ENCODE results near the gene PPARG. TPM values are rescaled to one million over a fixed set of nuclear protein-coding genes. Genes with fewer than 3 reads are reported as not detected.
A peak's percentile ranks its signal among the peaks of the same experiment; 100 is the strongest.

Gene PPARG
- total and polyA plus RNA-seq, 4 donors: 5.2 to 15.7 (median 7.0) TPM

DNA sequence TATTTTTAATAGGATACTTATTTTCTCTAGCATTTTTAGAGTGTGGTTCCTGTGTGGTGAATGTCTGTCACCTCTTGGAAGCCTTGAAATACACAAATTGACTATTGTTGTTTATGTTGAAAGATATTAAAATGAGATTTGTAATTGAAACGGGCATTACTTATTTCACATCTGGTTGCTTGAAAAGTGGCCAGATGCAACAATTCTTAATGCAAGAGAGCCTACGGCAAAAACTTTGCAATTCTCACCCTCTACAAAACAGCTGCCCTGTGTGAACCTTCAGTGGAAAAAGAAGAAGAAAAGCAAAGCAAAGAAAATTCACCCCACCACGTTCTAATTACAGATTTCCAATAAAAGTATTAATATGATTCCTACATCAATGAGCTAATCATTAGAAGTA is 46.6 kb downstream of the PPARG start:
- Histone ChIP-seq H3K4me1 (ENCODE audit: control insufficient read depth in 4 of 4, insufficient read depth in 4 of 4, low read length in 3 of 4) (peaks cover 3 to 16% (median 10%) of the 10 kb centered on the region in 4 donors), H3K9me3 (ENCODE audit: control insufficient read depth in 4 of 4, low read length in 3 of 4) (no peaks in the 10 kb centered on the region), H3K4me3 (ENCODE audit: low read depth in 1 of 3, low read length in 3 of 3) (no peak overlapping the region), H3K27me3 (ENCODE audit: control insufficient read depth in 4 of 4, insufficient read depth in 4 of 4, low read length in 3 of 4) (no peaks in the 10 kb centered on the region), H3K27ac (ENCODE audit: low read depth in 1 of 2, low read length in 2 of 2) (no peak overlapping the region), H3K36me3 (ENCODE audit: control insufficient read depth in 4 of 4, insufficient read depth in 3 of 4, low read depth in 1 of 4, low read length in 3 of 4) (no peaks in the 10 kb centered on the region), H3K9ac (ENCODE audit: low read depth in 1 of 2, low read length in 2 of 2) (no peak overlapping the region)
- TF ChIP-seq GABPA (IDR thresholded peaks at IDR 0.05 in 1 of 2, conservative IDR thresholded peaks at IDR 0.05 in 1 of 2) (no peak), FOXA1 (IDR thresholded peaks at IDR 0.05) (no peak), TAF1 (conservative IDR thresholded peaks at IDR 0.05) (no peak), SP1 (IDR thresholded peaks at IDR 0.05) (no peak), RXRA (IDR thresholded peaks at IDR 0.05) (no peak)
- TF ChIP-seq, protein P1, sequence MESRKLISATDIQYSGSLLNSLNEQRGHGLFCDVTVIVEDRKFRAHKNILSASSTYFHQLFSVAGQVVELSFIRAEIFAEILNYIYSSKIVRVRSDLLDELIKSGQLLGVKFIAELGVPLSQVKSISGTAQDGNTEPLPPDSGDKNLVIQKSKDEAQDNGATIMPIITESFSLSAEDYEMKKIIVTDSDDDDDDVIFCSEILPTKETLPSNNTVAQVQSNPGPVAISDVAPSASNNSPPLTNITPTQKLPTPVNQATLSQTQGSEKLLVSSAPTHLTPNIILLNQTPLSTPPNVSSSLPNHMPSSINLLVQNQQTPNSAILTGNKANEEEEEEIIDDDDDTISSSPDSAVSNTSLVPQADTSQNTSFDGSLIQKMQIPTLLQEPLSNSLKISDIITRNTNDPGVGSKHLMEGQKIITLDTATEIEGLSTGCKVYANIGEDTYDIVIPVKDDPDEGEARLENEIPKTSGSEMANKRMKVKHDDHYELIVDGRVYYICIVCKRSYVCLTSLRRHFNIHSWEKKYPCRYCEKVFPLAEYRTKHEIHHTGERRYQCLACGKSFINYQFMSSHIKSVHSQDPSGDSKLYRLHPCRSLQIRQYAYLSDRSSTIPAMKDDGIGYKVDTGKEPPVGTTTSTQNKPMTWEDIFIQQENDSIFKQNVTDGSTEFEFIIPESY (IDR thresholded peaks at IDR 0.05): no peak
- DNase-seq (ENCODE audit: low spot score): no peak
- 94% methylated on average over 3 of the region's 3 CpGs for WGBS

DNA sequence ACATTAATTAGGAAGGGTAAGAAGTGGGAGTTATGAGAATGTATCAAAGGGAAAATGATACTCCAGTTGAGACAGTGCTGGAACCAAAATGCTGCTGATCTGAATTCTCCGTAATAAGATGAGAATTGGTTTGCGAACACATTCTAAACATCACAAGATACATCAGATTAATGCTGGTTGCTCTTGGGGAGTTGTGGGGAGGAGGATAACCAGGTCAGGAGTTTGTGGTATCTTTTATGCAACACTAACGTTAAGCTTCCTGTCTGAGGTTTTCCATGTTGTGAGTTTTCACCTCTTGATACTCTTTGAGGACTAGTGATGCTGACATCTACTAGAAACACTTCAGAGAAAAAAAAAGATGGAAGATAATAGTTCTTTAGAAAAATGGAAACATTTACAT is 47.2 kb downstream of the PPARG start:
- Histone ChIP-seq H3K9ac (ENCODE audit: low read depth in 1 of 2, low read length in 2 of 2) (no peak overlapping the region), H3K27me3 (ENCODE audit: control insufficient read depth in 4 of 4, insufficient read depth in 4 of 4, low read length in 3 of 4) (no peaks in the 10 kb centered on the region), H3K27ac (ENCODE audit: low read depth in 1 of 2, low read length in 2 of 2) (no peak overlapping the region), H3K36me3 (ENCODE audit: control insufficient read depth in 4 of 4, insufficient read depth in 3 of 4, low read depth in 1 of 4, low read length in 3 of 4) (no peaks in the 10 kb centered on the region), H3K4me3 (ENCODE audit: low read depth in 1 of 3, low read length in 3 of 3) (no peak overlapping the region), H3K9me3 (ENCODE audit: control insufficient read depth in 4 of 4, low read length in 3 of 4) (no peaks in the 10 kb centered on the region), H3K4me1 (ENCODE audit: control insufficient read depth in 4 of 4, insufficient read depth in 4 of 4, low read length in 3 of 4) (peaks cover 3 to 16% (median 10%) of the 10 kb centered on the region in 4 donors)
- WGBS: 81% methylated on average over 3 of the region's 3 CpGs
- no peak for TF ChIP-seq JUND (IDR thresholded peaks at IDR 0.05)
- TF ChIP-seq, protein P2, sequence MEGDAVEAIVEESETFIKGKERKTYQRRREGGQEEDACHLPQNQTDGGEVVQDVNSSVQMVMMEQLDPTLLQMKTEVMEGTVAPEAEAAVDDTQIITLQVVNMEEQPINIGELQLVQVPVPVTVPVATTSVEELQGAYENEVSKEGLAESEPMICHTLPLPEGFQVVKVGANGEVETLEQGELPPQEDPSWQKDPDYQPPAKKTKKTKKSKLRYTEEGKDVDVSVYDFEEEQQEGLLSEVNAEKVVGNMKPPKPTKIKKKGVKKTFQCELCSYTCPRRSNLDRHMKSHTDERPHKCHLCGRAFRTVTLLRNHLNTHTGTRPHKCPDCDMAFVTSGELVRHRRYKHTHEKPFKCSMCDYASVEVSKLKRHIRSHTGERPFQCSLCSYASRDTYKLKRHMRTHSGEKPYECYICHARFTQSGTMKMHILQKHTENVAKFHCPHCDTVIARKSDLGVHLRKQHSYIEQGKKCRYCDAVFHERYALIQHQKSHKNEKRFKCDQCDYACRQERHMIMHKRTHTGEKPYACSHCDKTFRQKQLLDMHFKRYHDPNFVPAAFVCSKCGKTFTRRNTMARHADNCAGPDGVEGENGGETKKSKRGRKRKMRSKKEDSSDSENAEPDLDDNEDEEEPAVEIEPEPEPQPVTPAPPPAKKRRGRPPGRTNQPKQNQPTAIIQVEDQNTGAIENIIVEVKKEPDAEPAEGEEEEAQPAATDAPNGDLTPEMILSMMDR (IDR thresholded peaks at IDR 0.05; ENCODE audit: low read depth, low read length, missing input control): no peak
- no peak for TF ChIP-seq NR2F2 (IDR thresholded peaks at IDR 0.05)
- TF ChIP-seq FOXA1 (IDR thresholded peaks at IDR 0.05): no peak
- TF ChIP-seq, protein P3, sequence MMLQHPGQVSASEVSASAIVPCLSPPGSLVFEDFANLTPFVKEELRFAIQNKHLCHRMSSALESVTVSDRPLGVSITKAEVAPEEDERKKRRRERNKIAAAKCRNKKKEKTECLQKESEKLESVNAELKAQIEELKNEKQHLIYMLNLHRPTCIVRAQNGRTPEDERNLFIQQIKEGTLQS (IDR thresholded peaks at IDR 0.05): no peak
- DNase-seq (ENCODE audit: low spot score): no peak

DNA sequence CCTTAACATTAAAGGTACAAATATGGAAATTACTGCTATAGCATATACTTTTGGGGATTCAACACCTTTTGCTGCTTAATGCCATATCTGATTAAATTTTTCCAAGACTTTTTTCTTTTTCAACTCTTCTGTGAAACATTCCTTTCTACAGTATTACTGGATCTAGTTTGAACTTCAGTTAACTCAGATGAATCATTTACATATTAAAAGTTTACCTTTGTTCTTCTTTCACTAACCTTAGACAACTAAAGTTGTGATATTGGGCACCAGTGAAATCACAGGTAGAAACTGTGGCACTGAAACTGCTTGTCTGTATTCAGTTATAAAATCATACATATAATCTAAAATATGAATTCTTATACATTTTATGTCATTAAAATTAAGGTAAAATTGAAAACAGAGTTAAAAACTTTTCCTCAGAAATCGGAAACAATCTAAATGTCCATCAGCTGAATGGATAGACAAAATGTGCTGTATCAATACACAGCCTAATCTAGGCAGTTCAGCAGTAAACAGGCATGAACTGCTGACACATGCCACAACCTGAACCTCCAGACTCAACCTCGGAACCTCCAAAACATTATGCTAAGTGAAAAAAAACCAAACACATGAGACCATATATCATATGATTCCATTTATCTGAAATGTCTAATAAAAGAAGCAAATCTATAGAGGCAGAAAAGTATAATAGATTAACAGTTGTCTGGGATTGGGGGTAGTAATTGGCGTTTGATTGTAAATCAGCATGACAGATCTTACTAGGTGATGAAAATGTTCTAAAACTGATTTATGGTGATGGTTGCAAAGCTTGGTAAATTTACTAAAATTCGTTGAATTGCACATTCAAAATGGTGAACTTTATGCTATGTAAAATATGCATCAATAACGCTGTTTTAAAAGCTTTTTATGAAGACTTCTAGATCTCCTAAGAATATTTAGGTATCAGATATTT is 50.0 kb downstream of the PPARG start:
- no peak for DNase-seq (ENCODE audit: low spot score)
- Histone ChIP-seq H3K4me1 (ENCODE audit: control insufficient read depth in 4 of 4, insufficient read depth in 4 of 4, low read length in 3 of 4) (peaks cover 5 to 16% (median 10%) of the 10 kb centered on the region in 4 donors), H3K9me3 (ENCODE audit: control insufficient read depth in 4 of 4, low read length in 3 of 4) (no peaks in the 10 kb centered on the region), H3K9ac (ENCODE audit: low read depth in 1 of 2, low read length in 2 of 2) (no peak overlapping the region), H3K27ac (ENCODE audit: low read depth in 1 of 2, low read length in 2 of 2) (no peak overlapping the region), H3K36me3 (ENCODE audit: control insufficient read depth in 4 of 4, insufficient read depth in 3 of 4, low read depth in 1 of 4, low read length in 3 of 4) (no peaks in the 10 kb centered on the region), H3K27me3 (ENCODE audit: control insufficient read depth in 4 of 4, insufficient read depth in 4 of 4, low read length in 3 of 4) (no peaks in the 10 kb centered on the region), H3K4me3 (ENCODE audit: low read depth in 1 of 3, low read length in 3 of 3) (no peak overlapping the region)
- TF ChIP-seq TAF1 (conservative IDR thresholded peaks at IDR 0.05): no peak
- peak in 1 of 2 donors; percentile 32 for TF ChIP-seq RXRA (IDR thresholded peaks at IDR 0.05)
- TF ChIP-seq GABPA (IDR thresholded peaks at IDR 0.05 in 1 of 2, conservative IDR thresholded peaks at IDR 0.05 in 1 of 2): no peak
- no peak for TF ChIP-seq FOXA1 (IDR thresholded peaks at IDR 0.05)
- no peak for TF ChIP-seq RAD21 (IDR thresholded peaks at IDR 0.05)
- TF ChIP-seq, protein P3 (IDR thresholded peaks at IDR 0.05): no peak
- TF ChIP-seq YY1 (IDR thresholded peaks at IDR 0.05): no peak
- TF ChIP-seq SP1 (IDR thresholded peaks at IDR 0.05): peak; percentile 12
- 77% methylated on average over 5 of the region's 5 CpGs for WGBS
